GM23248 (cell line): ENCODE data around the gene FAM151A. TPM values are rescaled to one million over a fixed set of nuclear protein-coding genes. Genes with fewer than 3 reads are reported as not detected.

Experiments used
- DNase-seq: peaks from one replicate; pipeline ENCODE4 v3.0.0-alpha.2; 2015
- H2AFZ ChIP-seq: fragments of 200-600 bp; sonication (generic); 2 replicates; pipeline ENCODE4 v1.6.1; 2016; ENCODE audit warnings: antibody characterized with exemption
- H3F3A ChIP-seq: fragments of 200-600 bp; sonication (generic); 2 replicates; pipeline ENCODE4 v1.6.1; 2016; ENCODE audit warnings: mild to moderate bottlenecking, antibody characterized with exemption, mixed run types; ENCODE audit not compliant: insufficient read depth
- H3K27ac ChIP-seq: fragments of 200-600 bp; sonication (generic); 2 replicates; pipeline ENCODE4 v1.5.1; 2016; ENCODE audit warnings: mild to moderate bottlenecking
- H3K27me3 ChIP-seq: fragments of 200-600 bp; sonication (generic); replicated peaks from 2 replicates; pipeline ENCODE4 v1.6.1; 2016; ENCODE audit warnings: mild to moderate bottlenecking; ENCODE audit not compliant: insufficient read depth
- H3K36me3 ChIP-seq: fragments of 200-600 bp; sonication (generic); 2 replicates; pipeline ENCODE4 v1.6.1; 2016; ENCODE audit warnings: low read depth, mild to moderate bottlenecking
- H3K4me1 ChIP-seq: fragments of 200-600 bp; sonication (generic); 2 replicates; pipeline ENCODE4 v1.6.1; 2016; ENCODE audit warnings: mild to moderate bottlenecking; ENCODE audit not compliant: insufficient read depth
- H3K4me2 ChIP-seq: fragments of 200-600 bp; sonication (generic); one replicate; pipeline ENCODE4 v1.6.1; 2016; ENCODE audit warnings: mild to moderate bottlenecking; ENCODE audit not compliant: unreplicated experiment
- H3K4me3 ChIP-seq: fragments of 200-600 bp; sonication (generic); 2 replicates; pipeline ENCODE4 v1.5.1; 2016; ENCODE audit warnings: mild to moderate bottlenecking
- H3K79me2 ChIP-seq: fragments of 200-600 bp; sonication (generic); 2 replicates; pipeline ENCODE4 v1.6.1; 2016; ENCODE audit warnings: mild to moderate bottlenecking; ENCODE audit not compliant: insufficient read depth
- H3K9ac ChIP-seq: fragments of 200-600 bp; sonication (generic); 2 replicates; pipeline ENCODE4 v1.6.1; 2016; ENCODE audit warnings: mild to moderate bottlenecking
- H3K9me2 ChIP-seq: fragments of 200-600 bp; sonication (generic); 2 replicates; pipeline ENCODE4 v1.6.1; 2016; ENCODE audit warnings: mixed run types, mild to moderate bottlenecking, moderate library complexity; ENCODE audit not compliant: insufficient read depth
- H3K9me3 ChIP-seq: fragments of 200-600 bp; sonication (generic); one replicate; pipeline ENCODE4 v1.6.1; 2017; ENCODE audit warnings: low read depth
- H4K20me1 ChIP-seq: fragments of 200-600 bp; sonication (generic); 2 replicates; pipeline ENCODE4 v1.6.0; 2016; ENCODE audit not compliant: insufficient read depth
- EZH2 ChIP-seq: fragments of 200-600 bp; sonication (generic); IDR thresholded peaks from 2 replicates; pipeline ENCODE4 v1.6.1; 2018; ENCODE audit warnings: antibody characterized with exemption, mild to moderate bottlenecking; ENCODE audit not compliant: insufficient read depth, poor library complexity, severe bottlenecking
- EZH2phosphoT487 ChIP-seq: fragments of 200-600 bp; sonication (generic); IDR thresholded peaks from 2 replicates; pipeline ENCODE4 v1.6.1; 2018; ENCODE audit warnings: antibody characterized with exemption, moderate library complexity, mild to moderate bottlenecking, low read depth; ENCODE audit not compliant: insufficient read depth
- WGBS, 2 experiments: methylation state at CpG; one replicate each; pipeline ENCODE4 v1.1.6; 2015 to 2017; ENCODE audit warnings: low lambda C conversion rate in 2 of 2, low coverage in 1 of 2; ENCODE audit errors: missing lambda C conversion rate in 2 of 2; 5-methylcytosine and 5-hydroxymethylcytosine counted together
- in situ Hi-C: fragments of 300-500 bp; cut with MboI; formaldehyde crosslinking; loops from 2 replicates; pipeline ENCODE4 v1.15.0; 2020
- polyA plus RNA-seq: library from polyadenylated mRNA; unstranded; fragments of >200 nt; fragmentation: Nextera tagmentation; extraction: Ambion mirVana; gene quantifications from 2 replicates; pipeline ENCODE4 v1.2.1, GENCODE V29; 2016
- total RNA-seq: library from RNA; depleted of rRNA; stranded (reverse); fragments of >200 nt; shearing (Covaris generic); gene quantifications from 2 replicates; pipeline ENCODE4 v1.2.3, GENCODE V29; 2014

Gene FAM151A
- total and polyA plus RNA-seq, 2 experiments from 2014 or later = 0.09 TPM; not detected in 1

GRCh38 chr1:54658164-54658913, 35.0 kb upstream of the FAM151A start:
- Histone ChIP-seq H3K9me2 (no peaks in the 10 kb centered on the region), H3K4me3 (no peak overlapping the region), H4K20me1 (no peaks in the 10 kb centered on the region), H3K36me3 (no peaks in the 10 kb centered on the region), H3K9ac (no peak overlapping the region), H3K27me3 (no peaks in the 10 kb centered on the region), H3K4me2 (no peak overlapping the region), H3K27ac (no peak overlapping the region), H2AFZ (no peak overlapping the region), H3K79me2 (no peaks in the 10 kb centered on the region), H3K9me3 (peaks cover 3% of the 10 kb centered on the region), H3F3A (no peaks in the 10 kb centered on the region), H3K4me1 (no peaks in the 10 kb centered on the region)
- WGBS, 2 experiments = 59 to 66% methylated on average over 2 of the region's 2 CpGs
- in situ Hi-C loops = no loop called here
- TF ChIP-seq EZH2phosphoT487 = no peak
- no peak for TF ChIP-seq EZH2
- no peak for DNase-seq

GRCh38 chr1:54653036-54653435, 29.7 kb upstream of the FAM151A start:
- no peak overlapping the region for H3K4me3 ChIP-seq
- H3K27ac ChIP-seq = no peak overlapping the region
- no peaks in the 10 kb centered on the region for H3K27me3 ChIP-seq
- no peaks in the 10 kb centered on the region for H4K20me1 ChIP-seq
- no peaks in the 10 kb centered on the region for H3K36me3 ChIP-seq
- peak; percentile 33 for DNase-seq
- no peak overlapping the region for H2AFZ ChIP-seq
- H3K4me1 ChIP-seq = no peaks in the 10 kb centered on the region
- H3K4me2 ChIP-seq = no peak overlapping the region
- no peaks in the 10 kb centered on the region for H3K79me2 ChIP-seq
- WGBS, 2 experiments = 27% methylated on average over 4 of the region's 4 CpGs
- no peaks in the 10 kb centered on the region for H3K9me2 ChIP-seq
- peaks cover 1% of the 10 kb centered on the region for H3K9me3 ChIP-seq
- H3K9ac ChIP-seq = no peak overlapping the region
- TF ChIP-seq EZH2 = no peak
- TF ChIP-seq EZH2phosphoT487 = no peak
- in situ Hi-C loops = no loop called here
- no peaks in the 10 kb centered on the region for H3F3A ChIP-seq

GRCh38 chr1:54652168-54652567, 28.8 kb upstream of the FAM151A start:
- DNase-seq = no peak
- no peaks in the 10 kb centered on the region for H3K27me3 ChIP-seq
- no peaks in the 10 kb centered on the region for H3K36me3 ChIP-seq
- no peaks in the 10 kb centered on the region for H4K20me1 ChIP-seq
- H3K9me2 ChIP-seq = no peaks in the 10 kb centered on the region
- no peaks in the 10 kb centered on the region for H3K79me2 ChIP-seq
- no peaks in the 10 kb centered on the region for H3K9me3 ChIP-seq
- H3K4me1 ChIP-seq = no peaks in the 10 kb centered on the region
- TF ChIP-seq EZH2phosphoT487 (no peak), EZH2 (no peak)
- in situ Hi-C loops = no loop called here
- H3K4me3 ChIP-seq = no peak overlapping the region
- no peak overlapping the region for H3K4me2 ChIP-seq
- H3F3A ChIP-seq = no peaks in the 10 kb centered on the region
- no peak overlapping the region for H3K27ac ChIP-seq
- H2AFZ ChIP-seq = no peak overlapping the region
- no peak overlapping the region for H3K9ac ChIP-seq

GRCh38 chr1:54651608-54652007, 28.3 kb upstream of the FAM151A start:
- 84 to 89% methylated on average over 3 of the region's 3 CpGs for WGBS, 2 experiments
- Histone ChIP-seq H3F3A (no peaks in the 10 kb centered on the region), H3K27ac (no peak overlapping the region), H3K9me2 (no peaks in the 10 kb centered on the region), H3K79me2 (no peaks in the 10 kb centered on the region), H4K20me1 (no peaks in the 10 kb centered on the region), H3K4me3 (no peak overlapping the region), H3K9ac (no peak overlapping the region), H3K27me3 (no peaks in the 10 kb centered on the region), H3K9me3 (no peaks in the 10 kb centered on the region), H3K36me3 (no peaks in the 10 kb centered on the region), H3K4me1 (no peaks in the 10 kb centered on the region), H3K4me2 (no peak overlapping the region), H2AFZ (no peak overlapping the region)
- no peak for TF ChIP-seq EZH2phosphoT487
- no peak for TF ChIP-seq EZH2
- DNase-seq = no peak
- in situ Hi-C loops = no loop called here
